Activated naive CD4-positive, alpha-beta T cell treated with anti-CD3 and anti-CD28 coated beads for 36 hours (primary cell): ENCODE measurements around the gene TTC9B. TPM values are rescaled to one million over a fixed set of nuclear protein-coding genes. Genes with fewer than 3 reads are reported as not detected.

ENCODE experiments used
- CTCF ChIA-PET: fragments of 350-600 bp; sonication (Branson Sonifier 250); formaldehyde crosslinking; loops from one replicate; lab custom pipeline; 2021; ENCODE audit warnings: antibody characterized with exemption; lab: Charles Lee
- DNase-seq: peaks from one replicate; pipeline ENCODE4 v3.0.0-alpha.2; 2020
- H3K27ac Mint-ChIP-seq: one replicate; pipeline ENCODE4 v1.8.0; 2021; ENCODE audit warnings: mild to moderate bottlenecking, mixed read lengths
- H3K27me3 Mint-ChIP-seq: one replicate; pipeline ENCODE4 v1.8.0; 2021; ENCODE audit warnings: low read depth, mixed read lengths
- H3K36me3 Mint-ChIP-seq: one replicate; pipeline ENCODE4 v1.8.0; 2021; ENCODE audit warnings: low read depth, mixed read lengths
- H3K4me1 Mint-ChIP-seq: one replicate; pipeline ENCODE4 v1.8.0; 2021; ENCODE audit warnings: low read depth, mixed read lengths
- H3K4me3 Mint-ChIP-seq: one replicate; pipeline ENCODE4 v1.8.0; 2021; ENCODE audit warnings: mild to moderate bottlenecking, moderate library complexity, mixed read lengths
- H3K9me3 Mint-ChIP-seq: one replicate; pipeline ENCODE4 v1.8.0; 2021; ENCODE audit warnings: mixed read lengths
- intact Hi-C: fragments of 100-400 bp; cut with micrococcal nuclease; formaldehyde crosslinking; loops from one replicate; pipeline ENCODE4 v1.15.1; 2023
- total RNA-seq, 2 experiments: library from RNA; stranded (reverse); gene quantifications; one replicate each; pipeline ENCODE4 v1.2.3, GENCODE V29; 2021

The TTC9B gene
- total RNA-seq, 2 experiments from 2014 or later, result not detected

DNA sequence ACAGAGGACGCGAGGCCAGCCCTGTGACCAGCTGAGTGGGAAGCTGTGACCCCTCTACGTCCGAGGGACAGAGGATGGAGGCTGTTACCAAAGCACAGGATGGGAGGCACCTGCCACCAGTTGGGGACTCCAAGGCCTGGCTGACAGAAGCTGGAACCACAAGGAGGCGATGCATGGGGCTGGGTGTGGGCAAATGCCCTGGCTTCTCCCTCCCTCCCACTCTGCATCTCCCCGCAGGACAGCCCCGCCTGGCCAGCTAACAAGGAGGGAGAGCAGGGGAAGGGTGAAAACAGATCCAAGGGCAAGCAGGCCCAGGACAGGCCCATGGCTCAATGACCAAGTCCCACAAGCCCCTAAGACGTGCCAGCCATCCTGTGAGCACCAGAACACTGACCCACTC is 38.3 kb upstream of the TTC9B start:
- no peaks in the 10 kb centered on the region for H3K27me3 Mint-ChIP-seq
- H3K4me3 Mint-ChIP-seq, result no peak overlapping the region
- H3K4me1 Mint-ChIP-seq, result peaks cover 21% of the 10 kb centered on the region
- no peaks in the 10 kb centered on the region for H3K9me3 Mint-ChIP-seq
- no peak overlapping the region for H3K27ac Mint-ChIP-seq
- no peak for DNase-seq
- CTCF ChIA-PET, result no interaction called here
- H3K36me3 Mint-ChIP-seq, result peaks cover 36% of the 10 kb centered on the region
- intact Hi-C loops, result no loop called here

DNA sequence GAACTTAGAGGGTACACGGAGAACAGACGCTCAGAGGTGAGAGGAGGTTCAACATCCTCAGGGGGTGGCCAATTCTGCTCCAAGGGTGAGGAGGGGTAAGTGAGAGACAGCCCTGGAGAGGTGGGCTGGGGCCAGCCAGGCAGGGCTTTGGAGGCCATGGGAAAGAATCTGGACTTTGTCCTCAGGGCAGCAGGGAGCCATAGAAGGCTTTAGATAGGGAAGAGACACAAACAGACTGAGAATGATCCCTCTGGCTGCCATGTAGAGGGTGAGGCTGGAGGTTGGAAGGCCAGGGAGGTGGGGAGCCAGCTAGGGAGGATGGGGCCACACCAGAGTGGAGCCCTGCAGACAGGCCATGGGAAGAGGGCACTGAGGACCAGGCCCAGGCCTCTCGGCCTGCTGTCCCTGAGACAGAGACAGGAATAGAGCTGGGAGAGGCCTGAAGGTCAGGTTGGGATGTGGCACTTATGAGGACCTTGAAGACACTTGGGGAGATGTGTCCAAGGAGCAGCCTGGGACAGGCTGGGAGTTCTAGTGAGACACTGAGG is 37.5 kb upstream of the TTC9B start:
- Mint-ChIP-seq H3K36me3 (peaks cover 36% of the 10 kb centered on the region), H3K9me3 (no peaks in the 10 kb centered on the region), H3K27me3 (no peaks in the 10 kb centered on the region), H3K4me1 (peaks cover 18% of the 10 kb centered on the region), H3K4me3 (no peak overlapping the region), H3K27ac (no peak overlapping the region)
- CTCF ChIA-PET, result no interaction called here
- intact Hi-C loops, result no loop called here
- no peak for DNase-seq

DNA sequence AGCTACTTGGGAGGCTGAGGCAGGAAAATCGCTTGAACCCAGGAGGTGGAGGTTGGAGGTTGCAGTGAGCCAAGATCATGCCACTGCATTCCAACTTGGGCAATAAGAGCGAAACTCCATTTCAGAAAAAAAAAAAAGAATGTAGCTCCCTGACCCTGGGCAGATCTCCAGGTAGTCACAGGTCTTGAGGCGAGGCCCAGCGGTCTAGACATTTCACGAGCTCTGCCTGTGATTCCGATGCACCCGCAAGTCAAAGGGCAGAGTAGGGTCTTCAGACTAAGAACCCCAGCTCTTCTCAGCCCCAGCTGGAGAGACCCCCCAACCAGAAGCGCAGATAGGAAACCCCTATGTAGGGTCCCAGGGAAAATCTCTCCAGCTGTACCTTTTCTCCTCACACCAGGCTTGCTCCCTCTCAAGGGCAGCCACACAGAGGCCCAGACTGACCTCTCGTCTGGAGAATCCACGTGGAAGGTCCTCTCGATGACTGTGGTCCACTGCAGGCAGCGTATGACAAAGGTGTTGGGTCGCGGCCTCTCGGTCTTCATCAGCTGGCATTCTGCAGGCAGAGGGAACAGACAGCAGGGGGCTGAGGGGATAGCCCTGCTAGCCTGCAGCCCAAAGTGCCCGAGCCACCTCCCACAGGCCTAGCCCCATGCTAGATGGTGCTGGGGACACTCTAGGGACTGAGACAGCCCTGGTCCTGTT is 36.7 kb upstream of the TTC9B start:
- CTCF ChIA-PET, result interaction anchor here (0.6 kb wide), 2 partner anchors 29 to 171 kb away, joined by 3 read pairs; no protein-coding TSS in a partner anchor
- peaks cover 36% of the 10 kb centered on the region for H3K36me3 Mint-ChIP-seq
- no peak for DNase-seq
- intact Hi-C loops, result no loop called here
- H3K4me1 Mint-ChIP-seq, result peaks cover 16% of the 10 kb centered on the region
- H3K4me3 Mint-ChIP-seq, result no peak overlapping the region
- H3K27me3 Mint-ChIP-seq, result no peaks in the 10 kb centered on the region
- no peak overlapping the region for H3K27ac Mint-ChIP-seq
- H3K9me3 Mint-ChIP-seq, result no peaks in the 10 kb centered on the region

DNA sequence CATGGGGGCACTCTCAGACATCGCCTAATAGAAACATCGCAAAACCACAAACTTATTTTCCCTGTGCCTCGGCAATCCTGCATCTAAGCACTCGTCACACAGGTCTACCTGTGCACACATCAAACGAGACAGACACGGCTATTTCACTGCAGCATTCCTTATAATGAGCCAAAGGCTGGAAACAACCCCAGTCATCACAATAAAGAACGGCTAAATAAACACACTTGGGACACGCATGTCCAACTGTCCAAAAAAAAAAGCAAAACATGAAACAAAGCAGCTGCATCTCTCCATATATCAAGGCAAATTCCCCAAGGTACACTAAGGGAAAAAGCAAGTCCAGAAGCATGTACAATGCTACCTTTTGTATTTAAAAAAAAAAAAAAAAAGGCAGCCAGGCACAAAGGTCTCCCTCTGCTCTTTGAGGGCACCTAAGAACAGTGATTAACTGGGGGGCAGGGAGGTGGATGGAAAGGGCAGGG is 35.5 kb upstream of the TTC9B start:
- Mint-ChIP-seq H3K27ac (no peak overlapping the region), H3K4me1 (peaks cover 7% of the 10 kb centered on the region), H3K4me3 (no peak overlapping the region), H3K36me3 (peaks cover 36% of the 10 kb centered on the region), H3K27me3 (no peaks in the 10 kb centered on the region), H3K9me3 (no peaks in the 10 kb centered on the region)
- CTCF ChIA-PET, result interaction anchor here (0.6 kb wide), 1 partner anchor 410 kb away, joined by 3 read pairs; no protein-coding TSS in a partner anchor
- DNase-seq, result no peak
- intact Hi-C loops, result no loop called here

DNA sequence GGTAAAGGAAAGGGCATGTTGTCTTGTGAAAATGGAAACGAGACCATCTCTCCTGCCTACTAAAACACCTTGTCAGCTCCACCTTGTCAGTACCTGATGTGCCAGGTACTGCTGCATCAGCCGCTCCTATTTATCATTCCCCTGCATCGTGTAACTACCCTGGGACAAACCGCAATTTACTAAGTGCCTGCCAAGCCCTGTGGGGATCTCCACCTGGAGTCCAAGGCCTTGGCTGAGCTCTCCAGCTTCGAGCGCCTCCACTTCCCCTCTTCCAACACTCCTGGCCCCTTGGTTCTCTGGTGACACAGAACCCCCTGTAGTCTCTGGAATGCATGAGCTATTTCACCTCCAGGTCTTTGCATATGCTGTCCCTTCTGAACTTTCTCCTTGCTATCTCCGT is 34.2 kb upstream of the TTC9B start:
- no peak overlapping the region for H3K27ac Mint-ChIP-seq

DNA sequence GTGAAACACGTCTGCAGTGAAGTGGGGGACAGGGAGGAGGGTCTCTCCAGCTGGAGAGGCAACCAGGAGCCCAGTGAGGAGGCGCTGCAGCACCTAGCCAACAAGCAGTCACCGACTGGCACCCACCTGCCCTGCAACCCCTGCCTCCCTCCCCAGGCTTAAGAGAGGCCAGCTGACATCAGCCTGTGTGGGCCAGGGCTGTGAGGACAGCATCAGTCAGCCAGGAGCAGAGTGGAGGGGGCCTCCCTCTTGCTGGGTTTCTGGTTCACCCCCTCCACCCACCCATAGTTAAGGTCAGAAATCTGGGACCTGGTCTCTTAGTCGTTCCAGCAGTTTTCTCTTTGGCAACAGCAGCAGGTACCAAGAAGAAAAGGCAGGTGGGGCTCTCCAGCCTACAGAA is 33.8 kb upstream of the TTC9B start:
- Mint-ChIP-seq H3K27me3 (no peaks in the 10 kb centered on the region), H3K4me1 (peaks cover 4% of the 10 kb centered on the region), H3K27ac (no peak overlapping the region), H3K9me3 (no peaks in the 10 kb centered on the region), H3K4me3 (no peak overlapping the region), H3K36me3 (peaks cover 36% of the 10 kb centered on the region)
- CTCF ChIA-PET, result no interaction called here
- intact Hi-C loops, result no loop called here
- no peak for DNase-seq

More for the DNA sequence above, 34.2 kb upstream of the TTC9B start:
- Mint-ChIP-seq H3K4me1 (peaks cover 5% of the 10 kb centered on the region), H3K4me3 (no peak overlapping the region), H3K36me3 (peaks cover 36% of the 10 kb centered on the region), H3K27me3 (no peaks in the 10 kb centered on the region), H3K9me3 (no peaks in the 10 kb centered on the region)
- intact Hi-C loops, result no loop called here
- no peak for DNase-seq
- CTCF ChIA-PET, result no interaction called here

DNA sequence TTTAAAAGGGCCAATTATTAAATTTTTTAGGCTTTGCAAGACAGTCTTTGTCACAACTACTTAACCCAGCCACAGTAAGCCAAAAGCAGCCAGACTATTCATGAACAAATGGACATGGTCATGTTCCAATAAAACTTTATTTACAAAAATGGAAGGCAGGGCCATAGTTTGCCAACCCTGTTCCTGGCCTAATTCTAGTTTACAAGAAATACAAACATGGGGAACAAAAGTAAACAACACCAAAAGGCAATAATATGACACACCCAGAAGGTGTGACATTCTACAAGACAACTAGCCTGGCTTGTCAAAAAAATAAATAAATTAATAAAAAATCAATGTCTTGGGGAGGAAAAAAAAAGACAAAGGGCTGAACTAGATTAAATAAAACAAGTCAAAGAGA is 33.1 kb upstream of the TTC9B start:
- peaks cover 33% of the 10 kb centered on the region for H3K36me3 Mint-ChIP-seq
- H3K4me3 Mint-ChIP-seq, result no peak overlapping the region
- CTCF ChIA-PET, result no interaction called here
- no peak for DNase-seq
- peaks cover 7% of the 10 kb centered on the region for H3K4me1 Mint-ChIP-seq
- no peaks in the 10 kb centered on the region for H3K9me3 Mint-ChIP-seq
- intact Hi-C loops, result no loop called here
- H3K27ac Mint-ChIP-seq, result no peak overlapping the region
- no peaks in the 10 kb centered on the region for H3K27me3 Mint-ChIP-seq

DNA sequence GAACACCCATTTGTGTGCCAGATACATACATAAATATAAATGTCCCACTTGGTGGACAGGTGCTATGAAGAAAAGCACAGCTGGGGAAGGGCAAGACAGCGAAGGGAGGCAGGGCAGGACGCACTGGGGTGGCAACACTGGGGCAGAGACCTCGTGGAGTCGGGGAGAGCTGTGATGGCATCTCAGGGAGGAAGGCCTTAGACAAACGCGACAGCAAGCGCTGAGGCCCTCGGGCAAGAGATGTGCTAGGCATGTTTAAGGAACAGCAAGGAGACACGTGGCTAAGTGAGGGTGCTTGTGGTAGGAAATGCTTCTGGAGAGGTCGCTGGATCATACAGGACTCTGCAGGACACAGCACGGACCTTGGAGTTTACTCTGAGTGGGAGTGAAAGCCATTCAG is 31.6 kb upstream of the TTC9B start:
- H3K9me3 Mint-ChIP-seq, result no peaks in the 10 kb centered on the region
- H3K4me1 Mint-ChIP-seq, result peaks cover 7% of the 10 kb centered on the region
- peaks cover 18% of the 10 kb centered on the region for H3K36me3 Mint-ChIP-seq
- H3K27me3 Mint-ChIP-seq, result no peaks in the 10 kb centered on the region
- H3K27ac Mint-ChIP-seq, result no peak overlapping the region
- intact Hi-C loops, result no loop called here
- no peak overlapping the region for H3K4me3 Mint-ChIP-seq
- CTCF ChIA-PET, result no interaction called here
- DNase-seq, result no peak

DNA sequence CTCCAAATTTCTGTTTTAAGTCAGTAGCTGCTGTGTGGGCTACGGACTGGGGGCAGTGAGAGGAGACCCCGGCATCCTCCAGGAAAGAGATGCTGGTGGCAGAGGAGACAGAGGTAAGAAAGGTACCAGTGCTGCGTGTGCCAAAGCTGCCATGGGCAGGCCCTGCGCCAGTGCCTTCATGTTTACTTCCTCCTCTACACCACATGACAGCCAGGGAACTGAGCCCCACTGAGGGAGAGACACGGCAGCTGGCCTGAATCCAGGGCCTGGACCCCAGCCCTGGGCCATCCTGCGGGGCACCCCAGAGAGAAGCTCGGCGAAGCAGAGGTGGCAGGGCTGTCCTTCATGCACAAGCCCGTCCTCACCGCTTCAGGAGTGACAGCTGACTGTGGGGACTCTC is 31.0 kb upstream of the TTC9B start:
- CTCF ChIA-PET, result no interaction called here
- peaks cover 18% of the 10 kb centered on the region for H3K36me3 Mint-ChIP-seq
- H3K4me1 Mint-ChIP-seq, result peaks cover 7% of the 10 kb centered on the region
- H3K9me3 Mint-ChIP-seq, result no peaks in the 10 kb centered on the region
- H3K27me3 Mint-ChIP-seq, result no peaks in the 10 kb centered on the region
- no peak overlapping the region for H3K27ac Mint-ChIP-seq
- intact Hi-C loops, result no loop called here
- no peak for DNase-seq
- no peak overlapping the region for H3K4me3 Mint-ChIP-seq

DNA sequence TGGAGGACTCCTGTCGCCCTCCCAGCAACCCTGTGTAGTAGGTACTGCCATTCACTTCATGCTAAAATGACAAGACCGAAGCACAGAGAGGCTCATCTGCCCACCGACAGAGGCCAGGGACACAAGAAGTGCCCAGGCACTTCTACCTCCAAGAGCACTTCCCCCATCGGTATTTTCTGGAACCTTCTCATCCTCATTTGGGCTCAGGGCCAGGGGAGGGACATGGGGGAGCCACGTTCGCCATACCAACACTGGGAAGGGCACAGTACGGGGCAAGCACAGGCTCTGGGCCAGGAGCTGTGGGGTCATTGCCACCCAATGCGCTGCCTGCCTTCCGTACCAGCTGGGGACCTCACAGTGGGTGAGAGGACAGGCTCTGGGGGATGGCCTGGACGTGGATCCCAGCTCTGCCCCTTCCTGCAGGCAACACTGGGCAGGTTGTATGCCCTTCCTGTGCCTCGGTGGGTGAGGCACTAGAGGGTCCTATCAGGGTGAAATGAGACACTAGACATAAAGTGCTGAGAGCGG is 29.6 kb upstream of the TTC9B start:
- no peaks in the 10 kb centered on the region for H3K9me3 Mint-ChIP-seq
- peaks cover 13% of the 10 kb centered on the region for H3K36me3 Mint-ChIP-seq
- DNase-seq, result no peak
- intact Hi-C loops, result no loop called here
- H3K27me3 Mint-ChIP-seq, result no peaks in the 10 kb centered on the region
- CTCF ChIA-PET, result no interaction called here
- no peak overlapping the region for H3K4me3 Mint-ChIP-seq
- no peak overlapping the region for H3K27ac Mint-ChIP-seq
- H3K4me1 Mint-ChIP-seq, result peaks cover 7% of the 10 kb centered on the region

DNA sequence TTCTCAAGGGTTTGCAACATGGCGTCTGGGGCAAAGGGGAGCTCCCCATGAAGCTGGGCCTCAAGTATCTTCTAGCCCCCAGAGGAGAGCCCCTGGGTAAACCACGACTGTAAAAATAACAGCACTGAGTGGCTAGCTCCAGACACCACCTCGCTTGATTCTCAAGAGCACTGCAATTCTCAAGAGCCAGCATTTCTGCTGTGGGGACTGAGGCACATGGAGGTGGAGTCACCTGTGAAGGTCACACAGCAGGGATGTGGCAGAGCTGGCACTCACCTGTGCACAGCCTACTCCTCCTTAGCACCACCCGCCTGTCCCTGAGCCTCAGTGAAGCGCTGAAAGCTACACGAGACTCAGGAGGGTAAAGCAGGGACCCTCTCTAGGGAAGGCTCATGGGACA is 29.0 kb upstream of the TTC9B start:
- Mint-ChIP-seq H3K27ac (no peak overlapping the region), H3K9me3 (no peaks in the 10 kb centered on the region), H3K4me3 (no peak overlapping the region), H3K27me3 (no peaks in the 10 kb centered on the region), H3K36me3 (peaks cover 9% of the 10 kb centered on the region), H3K4me1 (peaks cover 3% of the 10 kb centered on the region)
- intact Hi-C loops, result no loop called here
- DNase-seq, result no peak
- CTCF ChIA-PET, result no interaction called here

DNA sequence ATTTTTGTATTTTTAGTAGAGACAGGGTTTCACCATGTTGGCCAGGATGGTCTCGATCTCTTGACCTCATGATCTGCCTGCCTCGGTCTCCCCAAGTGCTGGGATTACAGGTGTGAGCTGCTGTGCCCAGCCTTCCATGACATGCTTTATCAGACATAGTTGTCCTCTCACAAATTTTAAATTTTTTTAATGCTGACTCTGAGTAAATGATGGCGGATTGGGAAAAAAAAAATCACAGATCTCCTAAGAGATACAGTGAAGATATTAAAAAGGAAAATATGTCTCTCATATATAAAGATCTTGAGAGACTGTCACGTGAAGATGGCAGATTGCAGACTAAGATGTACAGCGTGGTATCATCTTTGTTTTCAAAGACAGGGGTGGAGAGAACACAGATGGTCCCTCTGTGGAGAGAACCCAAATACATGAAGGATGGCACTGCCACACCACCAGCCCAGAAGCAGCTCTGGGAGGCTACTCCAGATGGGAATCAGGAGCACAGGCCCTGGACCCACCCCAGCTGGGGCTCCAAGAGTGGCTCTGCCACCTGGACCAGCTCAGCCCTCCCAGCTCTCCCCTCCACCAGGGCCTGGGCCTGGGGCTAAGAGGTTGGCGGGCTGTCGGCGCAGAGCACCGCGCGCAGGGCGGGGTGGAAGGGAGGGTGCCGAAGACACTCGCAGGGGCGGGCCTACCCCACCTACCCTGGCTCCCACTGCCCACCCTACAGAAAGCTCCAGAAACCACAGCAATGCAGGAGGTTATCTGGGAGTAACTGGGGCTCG is 28.3 kb upstream of the TTC9B start:
- CTCF ChIA-PET, result interaction anchor here (0.6 kb wide), 1 partner anchor 1076 kb away, joined by 6 read pairs; no protein-coding TSS in a partner anchor
- DNase-seq, result no peak
- Mint-ChIP-seq H3K4me1 (peaks cover 3% of the 10 kb centered on the region), H3K27me3 (no peaks in the 10 kb centered on the region), H3K27ac (no peak overlapping the region), H3K9me3 (no peaks in the 10 kb centered on the region), H3K36me3 (peaks cover 4% of the 10 kb centered on the region), H3K4me3 (no peak overlapping the region)
- intact Hi-C loops, result no loop called here
